ENCODE measurements around the gene ATP8A2. TPM values are rescaled to one million over a fixed set of nuclear protein-coding genes. Genes with fewer than 3 reads are reported as not detected.

Gene ATP8A2
- total and polyA plus RNA-seq, 11 donors = 0.01 to 0.29 (median 0.05) TPM; not detected in 2

DNA sequence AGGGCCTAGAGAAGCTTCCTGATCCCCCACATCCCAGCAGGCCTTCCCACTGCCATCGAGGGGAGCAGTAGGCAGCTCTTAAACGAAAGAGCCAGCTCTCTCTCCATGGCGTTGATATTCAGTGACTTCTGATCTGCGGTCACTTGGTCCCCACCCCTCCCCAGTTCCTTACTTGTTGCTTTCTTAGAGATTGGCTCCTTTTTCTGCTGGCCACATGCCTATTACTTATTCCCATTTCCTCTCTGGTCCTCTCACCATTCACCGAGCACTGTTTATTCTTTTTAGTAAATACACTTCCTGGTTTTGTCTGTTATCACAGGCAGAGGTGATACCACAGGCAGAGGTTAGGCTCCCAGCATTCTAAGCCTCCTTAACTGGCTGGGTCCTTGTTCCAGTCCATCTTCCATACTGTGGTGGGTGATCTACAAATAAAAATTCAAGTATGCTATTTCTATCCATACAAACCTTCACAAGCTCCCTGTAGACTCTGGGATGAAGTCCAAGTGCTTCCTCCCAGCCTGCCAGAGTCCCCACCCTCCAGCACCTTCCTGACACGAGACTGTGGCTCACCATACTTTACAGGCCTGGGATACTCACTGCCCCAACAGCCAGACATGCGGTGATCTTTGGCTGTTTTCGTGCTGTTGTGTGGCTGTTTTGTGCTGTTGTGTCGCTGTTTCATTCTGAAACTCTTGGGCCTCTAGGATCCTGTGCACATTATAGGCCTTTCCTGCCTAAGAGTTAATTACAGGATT, 315.9 kb downstream of the ATP8A2 start:
- WGBS, 4 donors = 33 to 49% (median 40%) methylated on average over 9 of the region's 9 CpGs
- intact Hi-C loops (cut with DNase I) = no loop called here
- DNase-seq (peak in 3 of 5 donors; percentile 14 to 28 (median 22)), ATAC-seq (peak; percentile 47 to 72 (median 60))
- H3K27me3 ChIP-seq = no peaks in the 10 kb centered on the region
- no peaks in the 10 kb centered on the region for H3K36me3 ChIP-seq
- no peak overlapping the region for H3K4me3 ChIP-seq
- H3K4me1 ChIP-seq = peaks cover 0 to 16% (median 3%) of the 10 kb centered on the region in 12 donors
- no peaks in the 10 kb centered on the region for H3K9me3 ChIP-seq
- H3K27ac ChIP-seq = peak overlapping the region in 1 of 12 donors; percentile 13
- no peak for TF ChIP-seq POLR2A (IDR thresholded peaks at IDR 0.05)
- TF ChIP-seq, protein P1, sequence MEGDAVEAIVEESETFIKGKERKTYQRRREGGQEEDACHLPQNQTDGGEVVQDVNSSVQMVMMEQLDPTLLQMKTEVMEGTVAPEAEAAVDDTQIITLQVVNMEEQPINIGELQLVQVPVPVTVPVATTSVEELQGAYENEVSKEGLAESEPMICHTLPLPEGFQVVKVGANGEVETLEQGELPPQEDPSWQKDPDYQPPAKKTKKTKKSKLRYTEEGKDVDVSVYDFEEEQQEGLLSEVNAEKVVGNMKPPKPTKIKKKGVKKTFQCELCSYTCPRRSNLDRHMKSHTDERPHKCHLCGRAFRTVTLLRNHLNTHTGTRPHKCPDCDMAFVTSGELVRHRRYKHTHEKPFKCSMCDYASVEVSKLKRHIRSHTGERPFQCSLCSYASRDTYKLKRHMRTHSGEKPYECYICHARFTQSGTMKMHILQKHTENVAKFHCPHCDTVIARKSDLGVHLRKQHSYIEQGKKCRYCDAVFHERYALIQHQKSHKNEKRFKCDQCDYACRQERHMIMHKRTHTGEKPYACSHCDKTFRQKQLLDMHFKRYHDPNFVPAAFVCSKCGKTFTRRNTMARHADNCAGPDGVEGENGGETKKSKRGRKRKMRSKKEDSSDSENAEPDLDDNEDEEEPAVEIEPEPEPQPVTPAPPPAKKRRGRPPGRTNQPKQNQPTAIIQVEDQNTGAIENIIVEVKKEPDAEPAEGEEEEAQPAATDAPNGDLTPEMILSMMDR (IDR thresholded peaks at IDR 0.05) = no peak

DNA sequence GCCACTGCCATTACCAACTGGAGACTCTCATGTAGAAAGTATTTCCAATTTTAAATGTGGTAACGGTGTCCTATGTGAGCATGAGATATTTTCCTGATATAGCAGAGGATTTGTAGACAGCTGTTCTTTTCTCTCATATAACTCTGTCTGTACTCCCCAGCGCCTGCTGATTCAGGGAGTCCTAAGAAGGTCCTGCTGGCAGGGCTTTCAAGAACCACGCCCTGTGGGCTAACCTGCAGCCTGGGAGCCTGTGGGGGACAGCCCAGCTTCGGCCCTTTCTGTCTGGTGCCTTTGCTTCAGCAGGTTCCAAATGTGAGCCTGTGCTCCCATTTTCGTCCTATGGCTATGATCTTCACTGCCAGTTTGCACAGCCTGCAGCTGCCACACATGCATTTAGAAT, 316.8 kb downstream of the ATP8A2 start:
- no peaks in the 10 kb centered on the region for H3K27me3 ChIP-seq
- ATAC-seq = no peak
- no peak for DNase-seq
- TF ChIP-seq, protein P1 (IDR thresholded peaks at IDR 0.05) = no peak
- TF ChIP-seq POLR2A (IDR thresholded peaks at IDR 0.05) = no peak
- intact Hi-C loops (cut with DNase I) = no loop called here
- no peak overlapping the region for H3K4me3 ChIP-seq
- no peaks in the 10 kb centered on the region for H3K36me3 ChIP-seq
- H3K27ac ChIP-seq = no peak overlapping the region
- H3K4me1 ChIP-seq = peaks cover 0 to 16% (median 3%) of the 10 kb centered on the region in 12 donors
- 84 to 92% (median 85%) methylated on average over 5 of the region's 5 CpGs for WGBS, 4 donors
- H3K9me3 ChIP-seq = no peaks in the 10 kb centered on the region

DNA sequence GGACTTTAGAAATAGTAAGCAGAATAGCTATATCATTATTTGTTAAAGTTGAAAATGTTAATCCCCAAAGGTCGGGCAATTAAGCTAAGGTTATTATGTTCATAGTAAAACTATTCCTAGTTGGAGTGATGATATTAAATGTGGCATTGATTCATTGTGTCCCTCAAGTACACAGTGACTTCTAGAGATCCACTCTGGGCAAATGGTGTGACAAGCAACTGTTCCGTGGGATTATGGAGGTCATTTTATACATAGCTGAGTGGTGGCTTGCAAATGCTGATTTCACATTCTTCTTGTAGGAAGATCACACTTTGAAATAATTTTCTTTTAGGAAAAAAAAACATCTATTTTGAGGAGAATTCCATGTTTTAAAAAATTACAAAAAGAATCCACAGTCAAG, 317.8 kb downstream of the ATP8A2 start:
- Histone ChIP-seq H3K4me3 (no peak overlapping the region), H3K9me3 (no peaks in the 10 kb centered on the region), H3K36me3 (no peaks in the 10 kb centered on the region), H3K27ac (no peak overlapping the region), H3K4me1 (peaks cover 0 to 16% (median 3%) of the 10 kb centered on the region in 12 donors), H3K27me3 (no peaks in the 10 kb centered on the region)
- TF ChIP-seq POLR2A (IDR thresholded peaks at IDR 0.05) = no peak
- TF ChIP-seq, protein P1 (IDR thresholded peaks at IDR 0.05) = no peak
- DNase-seq = no peak
- intact Hi-C loops (cut with DNase I) = no loop called here
- no peak for ATAC-seq
- WGBS, 4 donors = 87 to 94% (median 90%) methylated on average over 2 of the region's 2 CpGs

DNA sequence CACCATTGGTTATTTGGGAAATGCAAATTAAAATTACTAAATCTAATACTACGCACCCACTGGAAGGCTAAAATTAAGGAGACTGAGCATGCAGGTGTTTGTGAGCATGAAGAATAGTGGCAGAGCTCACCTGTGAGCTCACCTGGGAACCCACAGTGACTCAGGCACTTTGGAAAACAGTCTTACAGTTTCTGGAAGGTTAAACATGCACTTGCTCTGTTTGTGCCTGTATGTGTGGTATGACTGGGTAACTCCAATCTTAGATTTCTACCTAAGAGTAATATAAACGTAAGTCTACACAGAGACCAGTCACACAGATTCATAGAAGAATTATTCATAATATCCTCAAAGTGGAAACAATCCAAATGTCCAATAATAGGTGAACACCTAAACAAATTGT, 318.8 kb downstream of the ATP8A2 start:
- H3K4me3 ChIP-seq = no peak overlapping the region
- peaks cover 0 to 16% (median 3%) of the 10 kb centered on the region in 12 donors for H3K4me1 ChIP-seq
- TF ChIP-seq, protein P1 (IDR thresholded peaks at IDR 0.05) = no peak
- TF ChIP-seq POLR2A (IDR thresholded peaks at IDR 0.05) = no peak
- H3K36me3 ChIP-seq = no peaks in the 10 kb centered on the region
- WGBS, 4 donors = 93 to 99% (median 97%) methylated on average over 2 of the region's 2 CpGs
- H3K27ac ChIP-seq = no peak overlapping the region
- no peaks in the 10 kb centered on the region for H3K27me3 ChIP-seq
- intact Hi-C loops (cut with DNase I) = no loop called here
- no peak for ATAC-seq
- DNase-seq = no peak
- H3K9me3 ChIP-seq = no peaks in the 10 kb centered on the region

All from heart left ventricle (tissue), 16 donors.